NCI-H2171 (cell line): ENCODE results near the gene FOLR3.
"Not testable (repeated sequence)": the region's sequence is repeated elsewhere in the genome, so short reads cannot be mapped to it uniquely, and the experiment has no call there.

Source experiments
- DNase-seq: peaks from one replicate; lab custom pipeline; 2025; lab: John Stamatoyannopoulos, UW

Gene FOLR3

GRCh38 chr11:72123117-72123653, 12.3 kb upstream of the FOLR3 start:
- no peak for DNase-seq

GRCh38 chr11:72124046-72124445, 11.5 kb upstream of the FOLR3 start:
- DNase-seq, result no peak

- no peak for DNase-seq
These were observed 9.6 kb upstream of the FOLR3 start for GRCh38 chr11:72125956-72126355.

DNA sequence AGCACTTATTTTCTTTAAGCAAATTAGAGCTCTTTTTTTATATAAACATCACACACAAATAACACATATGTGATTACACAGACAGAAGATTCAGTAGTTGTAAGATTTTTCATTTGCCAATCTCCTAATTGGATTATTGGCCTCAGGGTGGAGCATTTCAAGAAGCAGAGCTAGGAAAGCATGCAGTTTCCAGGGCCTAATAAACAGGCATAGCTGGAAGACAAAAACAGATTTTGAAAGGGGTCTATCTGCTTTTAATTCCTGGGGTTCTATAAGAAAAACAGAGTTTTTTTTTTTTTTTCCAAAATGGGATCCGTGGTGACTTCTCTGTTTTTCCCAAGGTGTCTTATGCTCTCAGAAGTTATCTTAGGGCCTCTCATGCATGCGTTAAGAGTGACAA, 7.6 kb upstream of the FOLR3 start:
- no peak for DNase-seq

DNA sequence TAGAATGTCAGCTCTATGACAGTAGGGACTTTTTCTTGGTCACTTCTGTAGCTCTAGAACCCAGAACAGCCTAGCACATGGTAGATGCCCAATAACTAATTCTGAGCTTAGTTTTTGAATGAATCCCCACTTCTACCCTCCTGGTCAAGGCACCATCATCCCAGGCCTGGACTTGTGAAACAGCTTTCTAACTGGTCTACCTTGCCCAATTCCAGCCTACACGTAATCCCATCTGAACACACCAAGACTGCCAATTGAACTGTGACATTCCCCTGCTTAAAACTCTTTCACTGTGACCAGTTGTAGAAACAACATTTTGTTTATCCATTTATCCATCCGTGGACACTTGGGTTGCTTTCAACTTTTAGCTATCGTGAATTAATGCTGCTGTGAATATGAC, 6.1 kb upstream of the FOLR3 start:
- no peak for DNase-seq

- no peak for DNase-seq
These were observed 2.9 kb upstream of the FOLR3 start for GRCh38 chr11:72132646-72133045.

GRCh38 chr11:72135891-72136683, 562 bp downstream of the FOLR3 start:
- DNase-seq, result no peak

- DNase-seq, result no peak
These were observed 1.2 kb downstream of the FOLR3 start for GRCh38 chr11:72136684-72137262.

- DNase-seq, result no peak
These were observed 3.4 kb downstream of the FOLR3 start for GRCh38 chr11:72138821-72139390.

DNA sequence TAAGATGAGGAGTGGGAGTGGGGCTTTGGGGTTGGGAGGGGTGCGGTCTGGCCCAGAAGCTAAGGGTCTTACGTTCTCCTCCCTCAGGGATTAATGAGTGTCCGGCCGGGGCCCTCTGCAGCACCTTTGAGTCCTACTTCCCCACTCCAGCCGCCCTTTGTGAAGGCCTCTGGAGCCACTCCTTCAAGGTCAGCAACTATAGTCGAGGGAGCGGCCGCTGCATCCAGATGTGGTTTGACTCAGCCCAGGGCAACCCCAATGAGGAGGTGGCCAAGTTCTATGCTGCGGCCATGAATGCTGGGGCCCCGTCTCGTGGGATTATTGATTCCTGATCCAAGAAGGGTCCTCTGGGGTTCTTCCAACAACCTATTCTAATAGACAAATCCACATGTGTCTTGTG, 4.0 kb downstream of the FOLR3 start:
- no peak for DNase-seq

- DNase-seq, result no peak
These were observed 5.1 kb downstream of the FOLR3 start for GRCh38 chr11:72140661-72141060.

GRCh38 chr11:72141066-72141465, 5.5 kb downstream of the FOLR3 start:
- no peak for DNase-seq

DNA sequence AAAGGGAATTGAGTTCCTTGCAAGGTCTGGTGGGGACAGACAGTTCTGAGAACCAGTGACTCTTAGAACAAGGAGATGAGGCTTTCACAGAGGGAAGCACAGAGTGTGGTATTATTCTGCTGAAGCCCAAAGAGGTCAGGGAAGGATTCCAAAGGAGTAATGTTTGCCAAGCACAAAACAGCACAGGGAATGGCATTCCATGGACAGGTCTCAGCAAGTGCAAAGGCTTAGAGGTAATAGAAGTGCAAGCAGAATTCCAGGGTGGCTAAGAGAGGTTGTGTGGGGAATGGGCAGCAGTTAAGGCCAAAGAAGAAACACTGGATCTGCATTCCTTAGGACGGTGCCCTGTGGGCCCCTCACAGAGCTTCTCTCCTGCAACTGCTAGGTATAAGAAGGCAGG, 6.6 kb downstream of the FOLR3 start:
- DNase-seq, result not testable (repeated sequence)

DNA sequence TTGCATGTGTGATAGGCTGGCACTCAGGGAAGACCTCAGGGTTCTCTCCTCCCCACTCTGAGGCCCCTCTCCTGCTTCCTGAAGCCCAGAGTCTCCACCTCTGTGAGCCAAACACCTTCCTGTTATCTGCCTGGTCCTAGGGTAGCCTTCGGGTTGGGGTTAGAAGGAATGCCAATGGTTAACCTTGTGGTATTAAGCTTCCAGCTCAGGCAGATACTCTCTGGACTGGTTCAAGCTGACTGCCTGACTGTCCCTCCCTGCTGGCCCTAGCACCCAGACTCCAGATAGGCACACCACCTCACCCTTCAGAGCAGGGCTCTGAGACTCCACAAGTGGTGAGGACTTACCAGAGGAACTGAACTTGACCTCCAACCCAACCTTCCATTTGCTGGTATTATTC, 7.0 kb downstream of the FOLR3 start:
- not testable (repeated sequence) for DNase-seq

DNA sequence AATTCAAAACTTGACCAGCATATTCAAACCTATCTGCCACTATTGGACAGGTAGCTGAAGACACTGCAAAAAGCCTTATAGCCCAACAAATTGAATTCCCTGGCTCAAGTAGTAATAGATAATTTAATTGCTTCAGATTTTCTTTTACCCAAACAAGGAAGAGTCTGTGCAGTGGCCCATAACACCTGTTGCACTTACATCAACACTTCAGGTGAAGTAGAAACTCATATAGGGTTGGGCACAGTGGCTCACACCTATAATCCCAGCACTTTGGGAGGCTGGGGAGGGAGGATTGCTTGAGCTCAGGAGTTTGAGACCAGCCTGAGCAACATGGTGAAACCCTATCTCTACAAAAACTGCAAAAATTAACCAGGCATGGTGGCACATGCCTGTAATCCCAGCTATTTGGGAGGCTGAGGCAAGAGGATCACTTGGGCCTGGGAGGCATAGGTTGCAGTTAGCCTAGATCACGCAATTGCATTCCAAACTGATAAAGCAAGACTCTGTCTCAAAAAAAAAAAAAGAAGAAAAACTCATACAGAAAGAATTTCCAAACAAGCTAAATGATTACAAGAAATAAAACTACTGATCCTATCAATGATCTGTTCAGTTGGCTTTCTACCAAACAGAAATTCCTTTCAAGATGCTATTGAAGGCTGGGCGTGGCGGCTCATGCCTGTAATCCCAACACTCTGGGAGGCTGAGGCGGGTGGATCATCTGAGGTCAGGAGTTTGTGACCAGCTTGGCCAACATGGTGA, 9.5 kb downstream of the FOLR3 start:
- no peak for DNase-seq

DNA sequence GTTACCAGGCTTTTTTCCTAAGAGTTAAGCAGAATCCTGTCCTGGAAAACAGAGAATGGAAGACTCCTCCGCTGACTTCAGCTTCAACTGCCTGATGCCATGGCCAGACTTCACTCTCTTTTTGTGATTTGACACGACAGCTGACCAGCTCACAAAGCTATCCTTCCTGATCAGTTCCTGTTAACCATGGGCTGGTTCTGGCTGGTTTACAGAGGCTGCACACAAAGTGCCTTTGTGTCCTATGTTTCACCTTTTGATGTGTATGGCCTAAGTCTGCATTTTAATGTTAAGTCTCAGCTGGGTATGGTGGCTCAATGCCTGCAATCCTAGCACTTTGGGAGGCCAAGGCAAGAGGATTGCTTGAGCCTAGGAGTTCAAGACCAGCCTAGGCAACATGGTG, 11.1 kb downstream of the FOLR3 start:
- DNase-seq, result no peak

- no peak for DNase-seq
These were observed 15.4 kb downstream of the FOLR3 start for GRCh38 chr11:72150882-72151281.

DNA sequence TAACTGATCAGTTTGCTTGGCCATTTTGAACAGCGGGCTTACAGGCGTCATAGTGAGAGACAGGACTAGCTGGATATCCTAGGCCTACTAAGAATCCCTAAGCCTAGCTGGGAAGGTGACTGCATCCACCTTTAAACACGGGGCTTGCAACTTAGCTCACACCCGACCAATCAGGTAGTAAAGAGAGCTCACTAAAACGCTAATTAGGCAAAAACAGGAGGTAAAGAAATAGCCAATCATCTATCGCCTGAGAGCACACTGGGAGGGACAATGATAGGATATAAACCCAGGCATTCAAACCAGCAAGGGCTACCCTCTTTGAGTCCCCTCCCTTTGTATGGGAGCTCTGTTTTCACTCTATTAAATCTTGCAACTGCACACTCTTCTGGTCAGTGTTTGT, 18.3 kb downstream of the FOLR3 start:
- not testable (repeated sequence) for DNase-seq

DNA sequence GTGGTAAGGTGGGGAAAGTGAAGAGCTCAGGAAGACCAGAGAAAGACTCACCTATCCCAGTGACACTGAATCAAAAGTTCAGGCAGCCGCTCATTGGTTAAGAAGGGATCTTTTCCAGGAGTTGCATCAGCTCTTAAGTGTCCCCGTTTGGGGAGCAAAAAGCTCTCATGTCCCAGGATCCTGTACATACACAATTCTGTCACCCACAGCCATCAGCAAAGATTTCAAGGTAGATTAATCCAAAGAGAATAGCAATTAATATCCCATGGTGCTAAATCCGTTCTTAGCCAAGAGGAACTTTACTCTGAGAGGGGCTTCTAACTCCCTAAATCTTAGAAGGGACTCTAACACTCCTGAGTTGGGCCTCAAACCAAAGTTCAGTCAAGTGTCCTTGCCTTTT, 19.3 kb downstream of the FOLR3 start:
- no peak for DNase-seq

- DNase-seq, result no peak
These were observed 20.2 kb downstream of the FOLR3 start for GRCh38 chr11:72155751-72156150.

DNA sequence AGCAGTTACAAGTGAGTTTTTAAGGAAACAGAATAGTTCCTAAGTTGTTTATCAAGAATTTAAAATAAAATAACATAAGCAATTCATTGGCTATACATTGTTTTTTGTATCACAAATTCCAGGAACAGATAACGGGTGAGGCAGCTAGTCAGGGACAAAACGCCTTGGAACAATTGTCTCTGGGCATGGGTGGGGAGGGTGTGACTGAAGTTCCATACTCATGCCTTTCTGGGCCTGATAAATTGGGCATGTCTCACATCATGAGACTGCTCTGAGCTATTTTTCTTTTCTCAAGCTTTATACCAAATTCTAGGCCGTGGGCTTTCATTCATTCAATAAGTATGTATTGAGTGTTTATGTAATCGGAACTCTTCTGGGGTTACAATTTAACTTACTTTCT, 21.6 kb downstream of the FOLR3 start:
- no peak for DNase-seq

GRCh38 chr11:72160319-72160718, 24.8 kb downstream of the FOLR3 start:
- DNase-seq, result no peak
